CD4-positive, alpha-beta T cell treated with Interleukin-15 for 1 hour (primary cell): ENCODE data around the gene BRAF.
"Not testable (repeated sequence)": the region's sequence is repeated elsewhere in the genome, so short reads cannot be mapped to it uniquely, and the experiment has no call there.

ENCODE experiments used
- DNase-seq: peaks from one replicate; pipeline ENCODE4 v3.0.0-alpha.2; 2020

BRAF gene

DNA sequence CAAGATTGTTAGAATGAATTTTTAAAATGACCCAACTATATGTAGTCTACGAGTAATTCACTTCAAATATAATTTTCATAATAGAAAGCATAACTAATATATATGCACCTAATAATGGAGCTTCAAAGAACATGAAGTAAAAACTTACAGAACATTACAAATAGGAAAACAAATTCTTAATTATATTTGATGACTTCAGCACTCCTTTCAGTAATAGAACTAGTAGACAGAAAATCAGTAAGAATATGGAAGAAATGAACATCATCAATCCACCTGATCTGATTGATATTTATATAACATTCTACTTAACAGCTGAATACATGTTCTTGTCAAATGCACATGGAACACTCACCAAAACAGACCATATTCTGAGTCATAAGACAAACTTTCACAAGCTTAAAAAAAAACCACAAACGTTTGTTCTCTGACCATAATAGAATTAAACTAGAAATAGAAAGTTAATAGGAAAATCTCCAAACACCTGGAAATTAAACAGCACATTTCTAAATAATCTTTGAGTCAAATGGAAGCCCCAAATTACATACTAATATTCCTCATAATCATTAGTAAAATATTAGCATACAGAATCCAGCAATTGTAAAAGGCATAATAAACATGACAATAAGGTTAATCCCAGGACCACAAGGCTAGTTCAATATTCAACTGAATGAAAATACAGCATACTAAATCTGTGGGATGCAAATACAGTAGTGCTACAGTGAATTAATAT lies 48.0 kb downstream of the BRAF start:
- DNase-seq, result no peak

DNA sequence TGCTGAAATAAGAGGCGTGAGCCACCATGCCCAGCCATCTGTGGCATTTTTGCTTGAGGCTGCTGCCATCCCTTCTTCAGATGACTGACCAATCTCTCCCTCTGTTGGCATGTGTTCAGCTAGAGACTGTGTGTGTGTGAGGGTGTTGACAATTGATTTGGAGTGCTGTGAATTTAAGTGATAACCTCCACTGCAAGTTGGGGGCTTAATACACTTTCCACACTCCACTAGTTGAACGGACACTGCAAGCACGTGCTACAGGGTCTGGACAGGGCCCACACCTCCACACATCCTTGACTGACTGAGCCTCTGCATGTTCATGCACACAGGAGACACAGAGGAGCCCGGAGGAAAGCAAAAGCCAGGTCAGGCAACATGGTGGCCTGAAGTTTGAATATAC lies 51.3 kb downstream of the BRAF start:
- no peak for DNase-seq

DNA sequence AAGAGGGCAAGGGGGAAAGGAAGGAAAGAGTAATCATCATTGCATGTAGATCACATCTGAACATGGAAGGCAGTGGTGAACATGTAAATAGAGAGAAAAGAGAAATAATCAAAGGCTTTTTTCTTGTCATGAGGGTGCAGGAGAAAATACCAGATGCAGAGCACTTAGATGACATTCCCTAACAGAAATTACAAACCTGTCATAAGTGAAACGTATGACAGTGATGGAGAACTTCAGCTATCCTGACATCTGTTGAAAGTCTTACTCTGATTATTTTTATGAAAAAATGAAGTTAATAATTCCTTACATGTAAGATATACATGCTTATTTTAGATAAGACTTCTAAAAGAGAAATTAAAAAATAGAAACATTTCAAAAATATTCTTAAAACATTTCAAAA lies 54.7 kb downstream of the BRAF start:
- DNase-seq, result no peak

DNA sequence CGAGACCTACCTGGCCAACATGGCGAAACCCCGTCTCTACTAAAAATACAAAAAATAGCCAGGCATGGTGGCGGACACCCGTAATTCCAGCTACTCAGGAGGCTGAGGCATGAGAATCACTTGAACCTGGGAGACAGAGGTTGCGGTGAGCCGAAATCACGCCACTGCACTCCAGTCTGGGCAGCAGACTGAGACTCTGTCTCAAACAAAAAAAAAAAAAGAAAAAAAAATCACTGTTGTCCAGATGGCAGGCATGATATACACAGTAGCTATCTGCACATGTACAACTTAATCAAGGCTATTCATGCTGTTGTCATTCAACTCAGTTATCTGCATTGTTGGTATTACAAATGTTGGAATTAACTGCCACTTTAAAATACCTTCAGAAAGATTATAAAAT lies 55.3 kb downstream of the BRAF start:
- DNase-seq, result no peak

DNA sequence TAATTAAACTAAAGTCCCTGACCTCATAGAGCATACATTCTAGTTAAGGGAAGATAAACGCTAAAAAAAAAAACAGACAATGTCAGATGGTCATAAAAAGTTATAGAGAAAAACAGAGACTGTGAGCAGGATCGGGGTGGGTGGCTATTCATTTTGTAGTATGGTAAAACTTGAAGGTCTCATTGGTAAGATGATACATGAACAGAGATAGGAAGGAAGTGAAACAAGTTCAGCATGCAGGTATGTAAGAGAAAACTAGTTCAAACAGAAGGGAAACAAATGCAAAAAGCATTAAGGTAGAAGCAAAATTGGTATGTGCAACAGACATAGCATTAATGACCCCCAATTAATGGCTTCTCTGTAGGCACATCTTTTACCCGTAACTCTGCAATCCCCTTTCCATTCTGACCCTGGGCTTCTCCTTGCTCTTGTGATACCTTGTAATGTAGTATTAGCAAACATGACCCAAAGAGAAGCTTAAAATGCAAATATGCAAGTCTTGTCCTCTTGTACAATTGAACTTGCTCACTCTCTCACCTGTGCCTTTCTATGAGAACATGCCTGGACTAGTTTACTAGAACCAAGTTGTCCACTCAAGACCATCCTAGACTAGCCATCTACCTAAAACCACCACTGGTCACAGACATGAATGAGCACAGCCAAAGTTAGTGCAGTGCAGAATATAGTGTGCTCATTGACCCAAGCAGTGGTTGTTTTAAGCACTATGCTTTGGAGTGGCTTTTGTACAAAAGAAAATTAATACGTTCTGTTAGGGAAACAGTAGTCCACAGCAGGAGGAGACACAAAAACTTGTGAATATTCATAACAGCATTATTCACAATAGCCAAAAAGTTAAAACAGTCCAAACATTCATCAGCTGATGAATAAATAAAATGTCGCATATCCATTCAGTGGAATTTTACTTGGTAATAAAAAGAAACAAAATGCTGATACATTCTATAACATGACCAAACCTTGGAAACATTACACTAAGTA lies 57.0 kb downstream of the BRAF start:
- DNase-seq, result no peak

DNA sequence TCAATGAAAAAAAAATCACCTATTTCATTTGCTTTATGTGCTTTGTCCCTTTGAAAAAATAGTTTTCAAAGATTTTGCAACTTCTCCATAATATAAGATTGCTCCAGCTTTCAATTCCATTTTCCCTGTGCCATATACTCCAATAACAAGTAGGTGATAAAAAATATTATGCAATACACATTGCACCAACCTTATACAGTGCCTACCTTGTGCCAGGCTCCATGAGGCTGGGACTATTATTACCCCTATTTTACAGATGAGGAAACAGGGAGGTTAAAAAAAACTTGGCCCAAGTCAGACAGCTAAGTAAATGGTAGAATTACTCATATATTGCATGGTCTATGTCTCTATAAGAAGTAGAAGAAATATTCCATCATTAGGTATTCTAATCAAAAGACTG lies 57.8 kb downstream of the BRAF start:
- no peak for DNase-seq

DNA sequence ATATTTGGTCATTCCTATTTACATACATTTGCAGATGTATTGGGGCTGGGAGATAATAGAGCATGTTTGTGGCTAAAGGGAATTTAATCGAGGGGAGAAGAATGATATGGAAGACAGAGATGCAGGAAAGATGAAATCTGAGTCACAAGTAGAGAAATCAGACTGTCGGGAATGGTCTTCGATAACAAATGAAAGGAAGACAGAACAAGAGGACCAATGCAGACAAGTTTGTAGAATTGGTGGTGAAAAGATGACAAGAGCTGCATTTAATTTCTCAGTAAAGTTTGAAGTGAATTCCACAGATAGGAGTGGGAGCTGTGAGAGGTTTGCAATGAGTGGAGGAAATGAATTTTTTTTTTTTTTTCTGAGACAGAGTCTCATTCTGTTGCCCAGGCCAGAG lies 60.0 kb downstream of the BRAF start:
- no peak for DNase-seq

DNA sequence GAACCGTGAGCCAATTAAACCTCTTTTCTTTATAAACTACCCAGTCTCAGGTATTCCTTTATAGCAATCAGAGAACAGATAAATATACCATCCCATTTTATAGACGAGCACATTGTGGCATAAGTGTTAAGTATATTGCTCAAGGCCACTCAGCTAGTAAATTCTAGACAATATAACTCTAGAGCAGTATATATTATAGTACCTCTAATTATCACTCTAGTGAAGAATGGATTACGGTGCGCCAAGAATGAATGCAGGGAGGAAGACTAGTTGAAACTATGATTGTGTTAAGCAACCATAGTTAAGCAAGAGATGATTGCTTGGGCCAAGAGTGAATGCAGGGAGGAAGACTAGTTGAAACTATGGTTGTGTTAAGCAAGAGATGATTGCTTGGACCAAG lies 60.9 kb downstream of the BRAF start:
- DNase-seq, result no peak

DNA sequence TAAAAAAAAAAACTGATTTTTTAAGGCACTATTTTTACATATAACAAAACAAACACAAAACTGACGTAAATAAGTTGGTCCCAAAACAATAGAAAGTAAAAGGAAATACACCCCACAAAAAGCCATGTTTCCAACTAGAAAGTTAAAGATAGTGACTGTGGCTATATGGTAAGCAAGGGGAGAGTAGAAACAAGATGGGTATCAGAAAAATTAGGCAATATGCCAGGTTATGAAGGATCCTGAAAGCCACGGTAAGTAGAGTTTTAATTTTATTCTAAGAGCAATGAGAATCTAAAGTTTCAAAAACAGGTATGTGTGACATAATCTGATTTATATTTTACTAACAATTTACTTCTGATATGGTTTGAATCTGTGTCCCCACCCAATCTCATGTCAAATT lies 61.5 kb downstream of the BRAF start:
- DNase-seq, result no peak

DNA sequence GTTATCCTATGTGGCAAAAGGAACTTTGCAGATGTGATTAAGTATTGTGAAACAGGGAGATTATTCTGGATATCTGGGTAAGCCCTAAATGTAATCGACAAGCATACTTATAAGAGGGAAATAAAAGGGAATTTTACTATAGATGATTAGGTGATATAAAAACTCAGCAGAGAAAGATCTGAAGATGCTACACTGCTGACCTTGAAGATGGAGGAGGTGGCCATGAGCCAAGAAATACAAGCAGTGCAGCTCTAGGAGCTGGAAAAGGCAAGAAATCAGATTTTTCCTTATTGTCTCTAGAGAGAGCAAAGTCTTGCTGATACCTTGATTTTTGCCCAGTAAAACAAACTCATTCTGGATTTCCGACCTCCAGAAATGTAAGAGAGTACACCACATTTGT lies 67.7 kb downstream of the BRAF start:
- no peak for DNase-seq

DNA sequence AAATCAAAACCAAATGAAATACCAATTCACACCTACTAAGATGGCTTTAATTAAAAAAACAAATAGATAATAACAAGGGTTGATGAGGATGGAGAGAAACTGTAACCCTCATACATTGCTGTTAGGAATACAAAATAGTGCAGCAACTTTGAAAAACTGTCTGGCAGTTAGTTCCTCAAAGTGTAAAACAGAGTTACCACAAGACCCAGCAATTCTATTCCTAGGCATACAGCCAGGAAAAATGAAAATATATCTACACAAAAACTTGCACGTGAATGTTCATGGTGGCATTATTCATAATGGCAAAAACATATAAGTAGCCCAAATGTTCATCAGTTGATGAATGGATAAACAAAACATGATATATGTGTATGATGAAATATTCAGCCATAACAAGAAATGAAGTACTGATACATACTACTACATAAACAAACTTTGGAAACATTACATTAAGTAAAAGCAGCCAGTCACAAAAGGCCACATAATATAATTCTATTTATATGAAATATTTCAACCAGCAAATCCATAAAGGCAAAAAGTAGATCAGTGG lies 83.5 kb downstream of the BRAF start:
- DNase-seq, result no peak

DNA sequence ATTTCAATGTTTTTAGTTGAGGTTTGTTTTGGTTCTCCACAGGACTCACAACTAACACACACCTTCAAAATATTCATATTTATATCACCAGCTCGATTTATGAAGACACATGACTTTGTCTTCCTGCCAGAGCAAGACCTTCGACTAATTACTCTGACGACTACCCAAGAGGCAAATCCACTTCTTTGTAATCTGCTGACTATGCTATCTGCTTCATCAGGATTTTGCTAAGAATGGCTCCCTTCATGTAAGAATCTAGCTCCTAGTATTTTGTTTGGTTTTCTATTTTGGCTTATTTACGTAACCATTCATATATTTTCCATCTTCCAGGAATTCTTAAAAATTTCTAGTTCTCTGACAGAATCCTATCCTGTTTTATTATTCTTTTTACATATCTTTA lies 93.0 kb downstream of the BRAF start:
- no peak for DNase-seq

DNA sequence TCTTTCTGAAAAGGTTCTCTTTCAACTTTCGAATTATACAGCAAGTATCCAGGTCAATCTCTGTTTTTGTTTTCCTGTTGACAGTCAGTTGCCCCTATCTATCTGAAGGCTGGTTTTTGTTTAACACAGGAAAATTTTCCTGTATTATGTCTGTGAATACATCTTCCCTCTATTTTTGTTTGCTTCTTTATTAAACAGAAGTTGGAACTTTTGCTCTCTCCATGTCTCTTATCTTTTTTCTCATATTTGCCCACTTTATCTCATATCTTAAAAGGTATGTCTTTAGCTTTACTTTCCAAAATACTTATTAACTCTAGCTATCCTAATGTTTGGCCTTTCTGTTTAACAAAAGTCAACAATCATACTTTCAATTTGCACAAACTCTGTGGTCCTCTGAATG lies 95.0 kb downstream of the BRAF start:
- no peak for DNase-seq

DNA sequence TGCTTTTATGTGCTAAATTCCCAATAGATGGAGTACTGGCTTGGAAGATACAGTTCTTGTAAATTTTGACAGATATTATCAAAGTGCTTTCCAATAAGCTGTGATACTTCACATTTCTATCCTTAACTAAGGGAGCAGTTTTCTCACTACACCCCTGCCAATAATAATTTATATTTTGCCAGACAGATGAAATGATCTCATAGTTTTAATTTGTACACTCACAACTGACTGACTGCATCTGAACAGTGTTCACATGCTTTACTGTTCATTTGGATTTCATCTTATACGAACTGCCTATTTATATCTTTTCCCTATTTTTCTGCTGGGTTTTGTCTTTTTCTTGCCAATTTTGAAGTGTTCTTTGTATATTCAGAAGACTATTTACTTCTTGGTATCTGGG lies 96.0 kb downstream of the BRAF start:
- no peak for DNase-seq

DNA sequence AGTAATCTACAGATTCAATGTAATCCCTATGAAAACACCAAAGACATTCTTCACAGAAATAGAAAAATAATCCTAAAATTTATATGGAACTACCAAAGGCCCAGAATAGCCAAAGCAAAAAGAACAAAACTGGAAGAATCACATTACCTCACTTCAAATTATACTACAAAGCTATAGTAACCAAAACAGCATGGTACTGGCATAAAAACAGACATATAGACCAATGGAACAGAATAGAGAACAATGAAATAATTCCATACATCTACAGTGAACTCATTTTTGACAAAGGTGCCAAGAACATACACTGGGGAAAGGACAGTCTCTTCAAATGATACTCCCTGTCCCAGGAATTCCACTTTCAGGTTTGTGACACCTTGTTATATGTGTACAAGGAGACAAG lies 107.3 kb downstream of the BRAF start:
- DNase-seq, result not testable (repeated sequence)

DNA sequence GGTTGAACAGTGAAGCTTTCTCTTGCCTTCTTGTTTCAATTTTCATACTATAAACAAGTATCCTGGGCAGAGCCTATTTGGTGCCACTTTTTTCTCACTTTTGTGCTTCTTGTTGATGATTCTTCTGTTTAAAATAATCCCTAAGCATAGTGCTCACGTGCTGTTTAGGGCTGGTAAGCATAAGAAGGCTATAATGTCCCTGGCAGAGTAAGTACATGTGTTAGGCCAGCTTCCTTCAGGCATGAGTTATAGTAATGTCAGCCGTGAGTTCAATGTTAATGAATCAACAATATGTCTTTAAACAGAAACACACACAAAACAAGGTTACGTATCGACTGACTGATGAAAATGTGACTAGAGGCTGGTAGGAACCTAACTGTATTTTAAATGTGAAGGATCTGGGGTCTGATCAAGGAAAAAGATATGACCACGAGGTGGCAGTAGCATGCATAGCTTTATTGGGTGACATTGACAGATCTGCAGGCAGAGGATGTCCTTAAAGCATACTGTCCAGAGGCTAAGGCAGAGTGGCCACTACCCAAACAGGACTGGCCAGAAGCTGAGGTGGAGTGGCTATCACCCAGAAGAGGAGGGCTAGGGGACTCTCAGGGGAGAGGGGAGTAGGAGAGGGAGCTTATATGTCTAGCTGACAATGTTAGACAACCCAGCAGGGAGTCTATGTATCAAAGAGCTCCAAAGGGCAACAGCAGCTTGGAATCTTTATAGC lies 113.7 kb downstream of the BRAF start:
- DNase-seq, result peak; percentile 46

DNA sequence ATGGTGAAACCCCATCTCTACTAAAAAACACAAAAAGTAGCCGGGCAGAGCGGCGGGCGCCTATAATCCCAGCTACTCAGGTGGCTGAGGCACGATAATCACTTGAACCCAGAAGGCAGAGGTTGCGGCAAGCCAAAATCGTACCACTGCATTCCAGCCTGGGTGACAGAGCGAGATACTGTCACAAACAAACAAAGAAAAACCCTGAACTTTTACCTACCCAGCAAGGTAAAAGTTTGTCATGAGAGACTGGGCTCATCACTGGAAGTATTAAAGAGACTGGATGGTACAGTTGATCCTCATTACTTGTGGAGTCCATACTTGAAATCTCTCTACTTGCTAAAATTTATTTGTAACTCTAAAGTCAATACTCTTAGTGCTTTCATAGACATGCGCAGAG lies 114.3 kb downstream of the BRAF start:
- no peak for DNase-seq

DNA sequence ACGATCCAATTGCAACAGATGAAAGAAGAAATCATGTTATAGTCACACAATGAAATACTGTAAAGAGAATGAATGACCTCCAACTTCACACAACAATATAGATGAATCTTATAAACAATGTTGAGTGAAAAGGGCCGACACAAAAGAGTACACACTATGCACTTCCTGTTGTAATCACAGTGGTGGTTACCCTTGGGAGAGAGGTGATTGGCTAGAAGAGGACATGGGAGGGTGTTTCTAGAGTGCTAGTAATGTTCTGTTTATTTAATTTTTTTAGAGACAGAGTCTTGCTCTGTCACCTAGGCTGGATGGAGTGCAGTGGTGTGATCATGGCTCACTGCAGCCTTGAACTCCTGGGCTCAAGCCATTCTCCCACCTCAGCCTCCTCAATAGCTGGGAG lies 145.8 kb downstream of the BRAF start:
- no peak for DNase-seq

DNA sequence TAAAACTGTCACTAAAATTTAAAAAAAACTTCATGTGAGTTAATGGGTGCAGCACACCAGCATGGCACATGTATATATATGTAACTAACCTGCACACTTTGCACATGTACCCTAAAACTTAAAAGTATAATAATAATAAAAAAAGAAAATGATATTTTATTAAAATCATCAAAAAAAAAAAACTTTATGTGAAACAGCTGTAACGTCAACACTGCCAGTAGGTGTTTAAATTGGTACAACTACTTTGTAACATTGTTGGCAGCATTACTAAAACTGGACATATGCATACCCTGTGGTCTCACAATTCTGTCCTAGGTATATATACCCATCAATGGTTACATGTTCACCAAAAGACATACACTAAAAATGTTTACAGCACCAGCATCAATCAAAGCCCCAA lies 146.2 kb downstream of the BRAF start:
- DNase-seq, result no peak

DNA sequence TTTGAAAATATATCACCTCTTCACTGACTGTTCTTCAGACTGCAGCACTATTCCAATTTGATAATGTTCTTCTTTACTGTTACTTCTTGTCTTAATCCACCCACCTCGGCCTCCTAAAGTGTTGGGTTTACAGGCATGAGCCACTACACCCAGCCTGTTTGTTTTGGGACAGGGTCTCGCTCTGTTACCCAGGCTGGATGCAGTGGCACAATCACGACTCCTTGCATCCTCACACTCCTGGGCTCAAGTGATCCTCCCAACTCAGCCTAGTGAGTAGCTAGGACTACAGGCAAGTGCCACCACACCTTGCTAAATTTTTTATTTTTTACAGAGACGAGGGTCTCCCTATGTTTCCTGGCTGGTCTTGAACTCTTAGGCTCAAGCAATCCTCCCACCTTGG lies 150.4 kb downstream of the BRAF start:
- DNase-seq, result no peak

DNA sequence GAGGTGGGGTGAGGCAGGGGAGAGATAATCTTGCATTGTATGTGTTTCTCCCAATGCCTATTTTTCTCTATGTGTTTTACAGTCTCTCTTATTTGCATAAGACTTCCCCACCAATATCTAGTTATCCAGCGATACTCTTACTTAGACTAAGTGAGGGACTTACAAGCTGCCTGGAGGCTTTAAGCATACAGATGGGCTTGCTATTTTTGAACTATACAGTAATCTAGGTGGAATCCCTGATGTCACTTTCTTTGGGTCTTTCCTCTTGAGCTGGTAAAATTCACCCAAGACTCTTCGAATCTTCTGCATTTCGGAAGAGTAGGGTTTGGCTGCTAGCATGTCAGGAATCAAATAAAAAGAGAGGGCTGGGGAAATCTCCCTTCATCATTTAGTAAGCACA lies 151.6 kb downstream of the BRAF start:
- no peak for DNase-seq

DNA sequence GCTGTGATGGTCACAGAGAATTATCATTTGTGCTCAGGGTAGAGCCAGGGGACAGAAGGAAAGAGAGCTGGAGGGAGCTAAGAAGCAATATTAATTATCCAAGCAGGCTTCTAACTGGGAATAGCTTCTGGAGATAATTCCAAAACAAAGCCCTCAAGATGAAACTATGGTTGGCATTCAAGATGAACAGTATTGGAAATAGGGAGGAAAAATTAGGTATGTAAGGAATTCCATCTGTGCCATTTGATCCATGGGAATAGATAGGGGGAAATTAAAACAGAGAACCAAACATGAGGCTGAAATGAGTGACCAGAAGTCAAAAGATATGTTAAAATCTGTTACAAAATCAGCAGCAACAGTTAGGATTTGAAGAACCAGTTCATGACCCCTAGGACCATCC lies 152.9 kb downstream of the BRAF start:
- no peak for DNase-seq

DNA sequence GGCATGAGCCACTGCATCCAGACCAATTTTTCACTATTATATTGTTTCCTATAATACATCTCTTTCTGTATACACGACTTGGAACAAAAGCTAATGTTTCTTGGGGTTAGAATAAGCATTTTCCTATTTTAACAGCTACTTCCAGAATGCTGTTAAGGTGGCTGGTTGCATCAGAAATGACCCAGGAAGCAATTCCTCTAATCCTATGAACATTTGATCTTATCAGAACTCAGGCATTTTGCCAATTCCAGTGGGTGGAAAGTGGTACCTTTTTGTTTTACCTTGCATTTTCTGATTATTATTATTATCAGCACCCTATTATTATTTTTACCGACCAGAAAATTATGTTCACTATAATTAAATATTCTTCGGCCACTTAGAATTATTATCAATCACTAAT lies 154.9 kb downstream of the BRAF start:
- no peak for DNase-seq
